NCI-H1436 treated with DMSO at 0.1 percent for 48 hours (cell line): ENCODE data around the gene ZNF611.
"Not testable (repeated sequence)": the region's sequence is repeated elsewhere in the genome, so short reads cannot be mapped to it uniquely, and the experiment has no call there.

Source experiments
- DNase-seq: peaks from one replicate; lab custom pipeline; 2025; lab: John Stamatoyannopoulos, UW

The ZNF611 gene

DNA sequence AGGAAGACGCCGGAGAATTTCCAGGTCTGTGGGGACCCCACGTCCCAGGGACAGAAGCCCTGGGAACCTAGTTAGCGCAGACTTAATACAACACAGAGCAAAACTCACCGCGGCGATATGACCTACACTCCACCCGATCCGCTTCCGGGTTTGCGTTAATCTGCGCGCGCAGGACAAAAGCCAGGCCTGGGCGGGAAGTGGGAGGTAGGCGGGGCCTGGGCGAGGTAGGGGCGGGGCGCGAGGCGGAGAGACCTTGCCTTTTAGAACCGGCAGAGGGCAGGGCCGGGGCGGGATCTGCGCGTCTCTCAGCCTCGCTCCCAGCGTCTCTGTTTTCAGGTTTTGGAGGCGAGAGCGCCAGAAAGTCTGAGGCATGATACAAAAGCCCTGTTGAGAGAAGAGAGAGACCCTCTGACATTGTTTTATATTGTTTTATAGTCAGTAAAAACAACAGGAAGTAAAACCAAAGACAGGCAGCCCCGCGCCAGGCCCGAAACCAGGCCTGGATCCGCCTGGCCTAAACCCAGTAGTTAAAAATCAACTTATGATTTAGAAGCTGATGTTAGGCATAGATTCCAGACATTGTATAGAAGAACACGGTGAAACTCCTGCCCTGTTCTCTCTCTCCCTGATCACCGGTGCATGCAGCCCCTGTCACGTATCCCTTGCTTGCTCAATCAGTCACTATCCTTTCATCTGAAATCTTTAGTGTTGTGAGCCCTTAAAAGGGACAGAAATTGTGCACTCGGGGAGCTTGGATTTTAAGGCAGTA, at the start of gene ZNF611:
Gene ZNF611, minus strand, starts transcription at position 152 of the 769 bp plus-strand sequence. CDS start 19,150 bp downstream, outside the sequence.
- peak; percentile 87 for DNase-seq

DNA sequence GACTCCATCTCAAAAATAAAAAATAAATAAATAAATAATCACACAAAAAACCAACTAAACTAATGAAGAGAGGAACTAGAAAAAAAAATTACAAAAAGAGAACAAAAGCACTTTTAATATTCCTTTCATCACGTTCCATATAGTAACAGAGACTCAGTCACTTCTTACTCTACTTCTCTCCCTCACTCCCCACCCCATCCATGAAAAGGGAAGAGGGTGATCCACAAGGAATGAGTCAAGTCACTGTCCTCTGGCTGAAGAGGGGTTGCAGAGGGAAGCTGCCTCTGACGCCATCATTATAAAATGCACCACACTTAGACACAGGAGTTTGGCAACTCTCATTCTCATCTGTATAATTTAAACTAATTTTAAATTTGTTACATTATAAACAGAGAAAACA, 48.0 kb upstream of the ZNF611 start:
- not testable (repeated sequence) for DNase-seq

DNA sequence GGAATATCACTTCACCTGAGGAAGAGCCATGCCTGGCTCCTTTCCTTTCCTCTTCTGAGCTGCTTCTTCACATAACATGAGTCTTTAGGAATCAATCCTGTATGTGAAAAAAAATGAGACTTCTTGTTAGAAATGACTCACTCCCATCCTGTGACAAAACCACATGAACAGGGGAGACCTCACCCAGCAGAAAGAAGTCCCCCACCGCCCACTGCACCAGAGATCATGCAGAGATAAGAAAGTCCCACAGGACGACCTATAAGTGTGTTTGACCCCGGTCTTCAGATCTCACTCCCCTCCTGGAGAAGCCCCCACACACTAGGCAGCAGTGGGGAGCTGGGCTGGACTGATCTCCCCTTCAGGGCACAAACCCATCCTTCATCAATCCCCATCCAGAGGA, 44.0 kb upstream of the ZNF611 start:
- no peak for DNase-seq

DNA sequence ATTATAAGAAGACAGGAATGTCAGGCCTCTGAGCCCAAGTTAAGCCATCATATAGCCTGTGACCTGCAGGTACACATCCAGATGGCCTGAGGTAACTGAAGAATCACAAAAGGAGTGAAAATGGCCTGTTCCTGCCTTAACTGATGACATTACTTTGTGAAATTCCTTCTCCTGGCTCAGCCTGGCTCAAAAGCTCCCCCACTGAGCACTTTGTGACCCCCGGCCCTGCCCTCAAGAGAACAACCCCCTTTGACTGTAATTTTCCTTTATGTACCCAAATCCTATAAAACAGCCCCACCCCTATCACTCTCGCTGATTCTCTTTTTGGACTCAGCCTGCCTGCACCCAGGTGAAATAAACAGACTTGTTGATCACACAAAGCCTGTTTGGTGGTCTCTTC, 21.6 kb upstream of the ZNF611 start:
- not testable (repeated sequence) for DNase-seq

DNA sequence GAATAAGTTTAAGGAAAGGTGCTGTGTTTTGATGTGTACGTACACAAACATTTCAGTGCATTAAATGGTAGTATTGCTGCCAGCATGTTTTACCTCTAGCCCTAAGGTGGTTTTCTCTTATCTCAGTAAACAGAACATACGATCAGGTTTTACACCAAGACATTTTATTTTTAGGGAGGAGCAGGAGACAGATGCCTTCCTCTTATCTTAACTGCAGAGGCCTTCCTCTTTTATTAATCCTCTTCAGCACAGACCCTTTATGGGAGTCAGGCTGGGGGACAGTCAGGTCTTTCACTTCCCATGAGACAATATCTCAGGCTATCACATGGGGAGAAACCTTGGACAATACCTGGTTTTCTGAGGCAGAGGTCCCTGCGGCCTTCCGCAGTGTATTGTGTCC, 14.9 kb upstream of the ZNF611 start:
- no peak for DNase-seq

DNA sequence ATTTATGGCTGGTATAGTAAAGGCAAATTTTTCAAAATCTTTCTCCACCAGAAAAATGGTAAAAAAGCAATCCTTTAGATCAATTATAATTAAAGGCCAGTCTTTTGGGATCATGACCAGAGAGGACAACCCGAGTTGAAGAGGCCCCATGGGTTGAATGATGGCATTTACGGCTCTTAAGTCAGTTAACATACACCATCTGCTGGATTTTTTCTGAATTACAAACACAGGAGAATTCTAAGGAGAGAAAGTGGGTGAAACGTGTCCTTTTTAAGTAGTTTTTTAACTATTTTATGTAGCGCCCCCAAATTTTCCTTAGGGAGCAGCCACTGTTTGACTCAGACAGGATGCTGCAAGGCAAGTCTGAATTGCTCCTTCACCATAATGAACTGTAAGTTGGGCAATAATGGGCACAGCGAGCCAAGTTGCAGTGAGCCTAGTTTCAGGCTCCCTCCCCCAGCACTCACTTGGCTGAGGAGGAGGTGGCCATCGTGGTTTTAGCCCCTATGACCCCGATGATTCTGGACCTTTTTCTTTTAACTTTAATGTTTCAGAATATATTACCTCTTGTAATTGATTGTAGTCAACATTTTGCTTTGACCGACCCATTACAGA, 13.6 kb upstream of the ZNF611 start:
- no peak for DNase-seq

DNA sequence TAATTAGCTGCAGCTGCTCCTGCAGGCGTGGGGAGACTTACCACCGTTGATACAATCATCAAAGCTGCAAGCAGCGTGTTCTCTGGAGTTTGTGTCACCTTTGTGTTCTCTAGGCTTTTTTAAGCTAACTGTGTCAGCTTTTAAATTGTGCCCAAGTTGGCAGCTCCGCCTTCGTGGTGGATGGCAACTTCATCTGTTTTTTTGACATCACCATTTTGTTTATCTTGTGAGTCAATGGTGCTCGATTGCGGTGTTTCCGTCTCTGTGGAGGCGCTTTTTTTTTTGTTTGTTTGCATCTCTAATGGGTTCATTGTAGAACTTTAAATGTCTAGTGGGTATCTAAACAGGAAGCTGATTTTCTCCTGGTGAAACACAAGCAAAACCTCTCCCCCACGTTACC, 11.1 kb upstream of the ZNF611 start:
- DNase-seq = peak; percentile 51

DNA sequence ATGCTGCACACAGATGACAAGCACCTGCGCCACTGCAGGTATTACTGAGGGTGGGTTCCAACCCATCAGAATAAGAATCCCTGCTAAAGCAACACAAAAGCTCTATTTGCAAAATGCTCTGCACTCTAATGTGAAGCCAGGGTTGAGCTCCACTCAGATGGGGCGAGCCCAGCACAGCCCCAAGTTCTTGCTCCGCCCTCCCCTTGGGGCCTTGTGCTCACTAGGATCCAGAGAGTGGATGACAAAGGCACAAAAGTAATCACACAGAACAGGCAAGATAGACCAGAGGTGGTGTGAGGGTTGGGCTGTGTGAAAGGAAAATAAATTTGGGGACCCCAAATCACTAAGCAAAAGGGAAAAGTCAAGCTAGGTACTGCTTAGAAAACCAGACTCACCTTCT, 8.2 kb upstream of the ZNF611 start:
- DNase-seq = no peak

DNA sequence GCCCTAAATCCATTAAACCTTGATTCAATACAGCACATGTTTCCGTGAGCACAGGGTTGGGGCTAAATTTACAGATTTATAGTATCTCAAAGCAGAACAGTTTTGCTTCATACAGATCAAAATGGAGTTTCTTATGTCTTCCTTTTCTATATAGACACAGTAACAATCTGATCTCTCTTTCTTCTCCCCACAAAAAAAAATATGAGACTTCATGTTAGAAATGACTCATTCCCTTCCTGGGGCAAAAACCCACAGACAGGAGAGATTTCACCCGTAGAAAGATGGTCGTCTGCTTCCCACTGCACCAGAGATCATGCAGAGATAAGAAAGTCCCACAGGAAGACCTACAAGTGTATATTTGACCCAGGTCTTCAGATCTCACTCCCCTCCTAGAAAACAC, 7.7 kb upstream of the ZNF611 start:
- DNase-seq = no peak

DNA sequence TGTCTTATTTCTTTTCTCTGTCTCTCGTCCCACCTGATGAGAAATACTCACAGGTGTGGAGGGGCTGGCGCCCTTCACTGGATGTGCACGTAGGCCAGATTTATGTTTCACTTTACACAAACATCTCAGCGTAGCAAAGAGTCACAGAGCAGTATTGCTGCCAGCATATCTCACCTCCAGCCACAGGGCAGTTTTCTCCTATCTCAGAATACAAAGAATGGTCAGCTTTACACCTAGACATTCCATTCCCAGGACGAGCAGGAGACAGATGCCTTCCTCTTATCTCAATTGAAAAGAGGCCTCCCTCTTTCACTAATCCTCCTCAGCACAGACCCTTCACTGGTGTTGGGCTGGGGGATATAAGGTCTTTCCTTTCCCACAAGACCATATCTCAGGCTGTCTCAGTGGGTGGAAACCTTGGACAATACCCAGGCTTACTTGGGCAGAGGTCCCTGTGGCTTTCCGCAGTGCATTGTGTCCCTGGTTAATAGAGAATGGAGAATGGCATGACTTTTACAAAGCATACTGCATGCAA, 7.2 kb upstream of the ZNF611 start:
- DNase-seq = no peak

DNA sequence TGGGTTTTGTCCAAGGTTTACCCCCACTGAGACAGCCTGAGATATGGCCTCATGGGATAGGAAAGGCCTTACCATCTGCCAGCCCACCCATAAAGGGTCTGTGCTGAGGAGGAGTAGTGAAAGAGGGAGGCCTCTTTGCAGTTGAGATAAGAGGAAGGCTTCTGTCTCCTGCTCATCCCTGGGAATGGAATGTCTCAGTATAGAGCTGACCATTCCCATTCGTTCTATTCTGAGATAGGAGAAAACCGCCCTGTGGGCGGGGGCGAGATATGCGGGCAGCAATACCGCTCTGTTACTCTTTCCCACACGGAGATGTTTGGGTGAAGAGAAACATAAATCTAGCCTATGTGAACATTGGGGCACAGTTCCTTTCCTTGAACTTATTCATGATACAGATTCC, 6.5 kb upstream of the ZNF611 start:
- DNase-seq = not testable (repeated sequence)

DNA sequence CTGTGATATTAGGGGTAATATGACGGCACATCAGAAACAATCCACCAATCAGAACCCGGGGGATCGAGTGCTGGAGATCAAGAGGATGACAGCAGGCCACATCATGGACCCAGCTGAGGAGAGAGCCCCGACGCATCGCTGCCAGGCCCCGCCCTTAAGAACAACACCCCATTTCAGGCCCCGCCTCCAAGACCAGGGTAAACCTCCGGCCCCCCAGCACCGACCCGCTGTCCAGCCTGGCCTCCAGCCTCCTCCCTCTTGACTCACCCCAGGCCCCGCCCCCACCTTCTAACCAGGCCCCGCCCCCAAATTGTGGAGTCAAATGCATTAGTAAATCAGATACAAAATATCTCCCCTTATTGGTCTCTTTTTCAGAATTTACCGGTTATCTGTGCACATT, 4.7 kb upstream of the ZNF611 start:
- no peak for DNase-seq

DNA sequence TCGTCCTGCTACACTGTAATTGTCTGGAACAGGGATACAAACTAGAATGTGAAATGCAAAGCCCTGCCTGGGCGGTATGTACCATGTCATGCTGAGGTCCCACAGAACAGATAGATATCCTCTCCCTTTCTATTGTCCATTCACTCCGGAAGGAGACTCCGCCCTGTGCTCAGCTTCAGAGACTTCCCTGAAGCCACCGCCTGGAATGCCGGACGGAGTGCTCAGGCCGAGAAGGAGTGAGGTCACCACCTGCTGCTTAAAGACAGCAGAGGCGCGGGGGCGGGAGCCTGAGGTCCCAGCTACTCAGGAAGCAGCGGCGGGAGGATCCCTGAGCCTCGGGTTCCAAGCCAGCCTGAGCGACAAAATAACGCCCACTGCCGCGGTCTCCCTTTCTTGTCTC, 890 bp upstream of the ZNF611 start:
- no peak for DNase-seq

DNA sequence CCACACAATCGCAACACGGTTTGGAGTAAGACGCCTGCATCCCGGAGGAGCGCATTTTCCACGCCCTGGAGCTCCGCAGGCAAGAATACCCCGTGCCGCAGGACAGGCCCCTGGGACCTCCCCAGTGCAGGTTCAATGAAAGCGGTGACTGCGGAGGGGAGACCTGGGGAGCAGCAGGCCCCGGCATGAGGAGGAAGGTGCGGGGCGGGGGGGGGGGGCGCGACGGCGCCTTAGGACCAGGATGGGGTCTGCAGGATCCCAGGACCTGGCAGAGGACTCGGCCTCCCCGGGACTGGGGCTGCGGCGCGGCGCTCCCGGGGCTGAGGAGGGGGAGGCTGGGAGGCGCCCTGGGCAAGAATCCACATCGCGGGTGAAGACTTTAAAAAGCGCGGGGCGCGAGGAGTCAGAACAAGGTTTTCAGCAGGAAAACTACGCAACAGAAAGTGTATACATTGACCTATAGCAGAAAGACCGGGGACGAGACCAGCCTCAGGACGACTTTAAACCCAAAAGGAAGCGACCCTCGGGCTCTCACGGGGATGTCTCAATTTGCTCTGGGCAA, 432 bp downstream of the ZNF611 start:
- no peak for DNase-seq

DNA sequence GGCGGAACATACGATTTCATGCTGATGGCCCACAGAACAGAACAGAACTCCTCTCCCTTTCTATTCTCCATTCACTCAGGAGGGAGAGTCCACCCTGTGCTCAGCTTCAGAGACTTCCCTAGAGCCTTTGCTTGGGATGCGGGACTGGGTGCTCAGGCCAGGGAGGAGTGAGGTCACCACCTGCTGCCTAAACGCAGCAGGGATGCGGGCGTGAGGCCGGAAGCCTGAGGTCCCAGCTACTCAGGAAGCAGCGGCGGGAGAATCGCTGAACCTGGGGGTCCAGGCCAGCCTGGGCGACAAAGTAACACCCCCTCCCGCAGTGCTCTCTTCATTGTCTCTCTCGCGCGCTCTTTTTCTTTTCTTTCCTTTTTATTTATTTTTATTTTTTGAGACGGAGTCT, 8.8 kb downstream of the ZNF611 start:
- not testable (repeated sequence) for DNase-seq

DNA sequence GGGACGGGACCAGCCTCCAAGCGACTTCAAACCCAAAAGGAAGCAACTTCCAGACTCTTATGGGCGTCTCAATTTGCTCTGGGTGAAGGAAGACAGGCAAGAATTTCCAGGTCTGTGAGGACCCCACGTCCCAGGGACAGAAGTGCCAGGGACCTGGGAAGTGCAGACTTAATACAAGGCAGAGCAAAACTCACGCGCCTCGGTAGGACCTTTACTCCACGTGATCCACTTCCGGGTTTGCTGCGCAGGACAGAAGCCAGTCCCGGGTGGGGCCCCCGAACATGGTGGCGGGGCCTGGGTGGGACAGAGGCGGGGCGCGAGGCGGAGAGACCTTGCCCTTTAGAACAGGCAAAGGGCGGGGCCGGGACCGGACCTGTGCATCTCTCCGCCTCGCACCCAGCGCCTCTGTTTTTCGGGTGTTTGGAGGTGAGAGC, 9.3 kb downstream of the ZNF611 start:
- no peak for DNase-seq

DNA sequence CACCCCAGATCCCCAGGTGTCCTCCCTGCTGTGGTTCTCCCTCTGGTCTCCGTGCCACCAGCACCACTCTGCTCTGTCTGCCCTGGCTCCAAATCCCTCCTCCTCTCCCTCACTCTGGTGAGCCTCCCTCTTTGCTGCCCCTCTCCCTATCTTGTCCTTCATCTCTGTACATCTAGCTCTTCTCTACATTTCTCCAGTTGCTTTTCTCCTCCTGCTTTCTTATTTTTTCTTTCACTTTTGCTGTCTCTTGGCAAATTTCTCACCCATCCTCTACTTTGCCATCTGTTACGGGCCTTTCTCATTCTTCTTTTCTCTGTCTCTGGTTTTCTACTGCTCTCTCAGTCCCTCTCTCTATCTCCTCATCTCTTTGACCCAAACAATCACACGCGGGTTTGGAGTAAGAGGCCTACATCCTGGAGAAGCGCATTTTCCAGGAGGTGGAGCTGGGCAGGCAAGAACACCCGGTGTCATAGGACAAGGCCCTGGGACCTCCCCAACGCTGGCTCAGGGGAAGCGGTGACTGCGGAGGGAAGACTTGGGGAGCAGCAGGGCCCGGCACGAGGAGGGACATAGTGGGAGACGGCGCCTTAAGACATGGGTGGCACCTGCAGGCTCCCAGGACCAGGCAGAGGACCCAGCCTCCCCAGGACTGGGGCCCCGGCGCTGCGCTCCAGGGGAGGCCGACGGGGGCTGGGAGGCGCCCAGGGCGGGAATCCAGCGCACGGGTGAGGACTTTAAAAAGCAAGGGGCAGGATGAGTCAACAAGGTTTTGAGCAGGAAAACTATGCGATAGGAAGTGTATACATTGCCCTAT, 9.9 kb downstream of the ZNF611 start:
- DNase-seq = no peak

DNA sequence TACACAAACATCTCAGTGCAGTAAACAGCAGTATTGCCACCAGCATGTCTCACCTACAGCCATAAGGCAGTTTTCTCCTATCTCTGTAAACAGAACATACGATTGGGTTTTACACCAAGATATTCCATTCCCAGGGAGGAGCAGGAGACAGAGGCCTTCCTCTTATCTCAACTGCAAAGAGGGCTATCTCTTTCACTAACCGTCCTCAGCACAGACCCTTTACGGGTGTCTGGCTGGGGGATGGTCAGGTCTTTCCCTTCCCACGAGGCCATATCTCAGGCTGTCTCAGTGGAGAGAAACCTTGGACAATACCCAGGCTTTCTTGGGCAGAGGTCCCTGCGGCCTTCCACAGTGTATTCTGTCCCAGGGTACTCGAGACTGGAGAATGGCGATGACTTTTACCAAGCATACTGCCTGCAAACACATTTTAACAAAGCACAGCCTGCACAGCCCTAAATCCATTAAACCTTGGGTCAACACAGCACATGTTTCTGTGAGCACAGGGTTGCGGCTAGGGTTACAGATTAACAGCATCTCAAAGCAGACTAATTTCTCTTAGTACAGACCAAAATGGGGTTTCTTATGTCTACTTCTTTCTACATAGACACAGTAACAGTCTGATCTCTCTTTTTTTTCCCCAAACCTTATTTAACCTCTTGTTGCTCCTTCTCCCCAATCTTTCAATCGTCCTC, 10.8 kb downstream of the ZNF611 start:
- DNase-seq = not testable (repeated sequence)

DNA sequence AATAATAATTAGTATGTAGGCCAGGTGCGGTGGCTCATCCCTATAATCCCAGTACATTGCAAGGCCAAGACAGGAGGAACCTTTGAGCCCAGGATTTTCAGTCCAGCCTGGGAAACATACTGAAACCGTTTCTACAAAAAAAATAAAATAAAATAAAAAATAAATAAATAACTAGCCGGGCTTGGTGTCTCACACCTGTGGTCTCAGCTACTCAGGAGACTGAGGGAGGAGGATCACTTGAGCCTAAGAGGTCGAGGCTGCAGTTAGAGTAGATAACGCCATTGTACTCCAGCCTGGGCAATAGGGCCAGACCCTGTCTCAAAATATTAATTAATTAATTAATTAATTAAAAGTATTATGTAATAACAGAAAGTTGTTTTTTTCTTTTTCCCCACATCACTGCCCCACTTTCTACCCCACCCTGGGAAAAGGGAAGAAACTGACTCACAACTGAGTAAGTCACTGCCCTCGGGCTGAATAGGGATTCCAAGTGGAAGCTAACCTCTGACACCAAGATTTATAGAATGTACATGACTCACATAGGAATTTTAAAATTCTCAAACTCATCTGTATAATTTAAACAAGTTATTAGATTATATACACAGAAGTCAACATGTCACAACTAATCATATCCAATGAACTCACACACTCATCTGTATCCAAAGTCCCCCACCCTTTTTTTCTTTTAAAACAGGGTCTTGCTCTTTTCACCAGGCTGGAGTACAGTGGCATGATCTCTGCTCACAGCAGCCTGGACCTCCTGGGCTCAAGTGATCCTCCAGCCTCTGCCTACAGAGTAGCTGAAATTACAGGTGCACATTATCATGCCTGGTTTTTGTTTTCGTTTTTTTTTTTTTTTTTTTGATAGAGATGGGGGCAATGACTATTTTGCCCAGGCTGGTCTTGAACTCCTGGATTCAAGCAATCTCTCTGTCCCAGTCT, 12.5 kb downstream of the ZNF611 start:
- no peak for DNase-seq

DNA sequence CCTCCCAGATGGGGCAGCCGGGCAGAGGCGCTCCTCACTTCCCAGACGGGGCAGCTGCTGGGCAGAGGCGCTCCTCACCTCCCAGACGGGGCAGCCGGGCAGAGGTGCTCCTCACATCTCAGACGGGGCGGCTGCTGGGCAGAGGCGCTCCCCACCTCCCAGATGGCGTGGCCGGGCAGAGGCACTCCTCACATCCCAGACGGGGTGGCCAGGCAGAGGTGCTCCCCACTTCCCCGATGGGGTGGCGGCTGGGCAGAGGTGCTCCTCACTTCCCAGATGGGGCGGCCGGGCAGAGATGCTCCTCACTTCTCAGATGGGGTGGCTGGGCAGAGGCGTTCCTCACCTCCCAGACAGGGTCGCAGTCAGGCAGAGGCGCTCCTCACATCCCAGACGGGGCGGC, 14.3 kb downstream of the ZNF611 start:
- not testable (repeated sequence) for DNase-seq

DNA sequence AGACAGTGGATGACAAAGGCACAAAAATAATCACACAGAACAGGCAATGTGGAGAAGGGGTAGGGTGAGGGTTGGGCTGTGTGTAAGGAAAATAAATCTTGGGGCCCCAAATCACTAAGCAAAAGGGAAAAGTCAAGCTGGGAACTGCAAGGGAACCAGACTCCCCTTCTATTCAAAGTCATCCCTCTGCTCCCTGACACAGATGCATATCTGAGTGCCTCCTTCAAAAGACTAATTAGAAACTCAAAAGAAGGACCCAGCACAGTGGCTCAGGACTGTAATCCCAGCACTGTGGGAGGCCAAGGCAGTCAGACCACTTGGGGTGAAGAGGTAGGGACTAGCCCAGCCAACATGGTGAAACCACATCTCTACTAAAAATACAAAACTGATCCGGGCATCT, 18.3 kb downstream of the ZNF611 start:
- DNase-seq = no peak
